Measurements from ENCODE around the gene KRTAP5-9. TPM values are rescaled to one million over a fixed set of nuclear protein-coding genes. Genes with fewer than 3 reads are reported as not detected.
"Not testable (repeated sequence)": the region's sequence is repeated elsewhere in the genome, so short reads cannot be mapped to it uniquely, and the experiment has no call there.

Gene KRTAP5-9
- total RNA-seq, 1 donor from 2014 or later = not detected

DNA sequence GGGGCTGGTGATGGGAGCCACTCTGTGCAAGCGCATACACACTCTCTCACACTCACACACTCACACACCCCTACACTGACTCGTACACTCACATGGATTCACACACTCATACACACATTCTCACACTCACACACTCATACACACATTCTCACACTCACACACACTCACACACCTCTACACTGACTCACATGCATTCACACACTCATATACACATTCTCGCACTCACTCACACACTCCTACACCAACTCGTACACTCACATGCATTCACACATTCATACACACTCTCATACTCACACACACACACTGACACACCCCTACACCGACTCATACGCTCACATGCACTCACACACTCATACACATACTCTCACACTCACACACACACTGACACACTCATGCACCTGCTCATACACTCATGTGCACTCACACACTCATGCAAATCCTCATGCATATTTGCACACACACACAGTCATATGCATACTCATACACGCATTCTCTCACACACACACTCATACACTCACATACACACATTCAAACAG, 29.3 kb downstream of the KRTAP5-9 start:
- Histone ChIP-seq H3K36me3 (no peaks in the 10 kb centered on the region), H3K27me3 (ENCODE audit: low read depth) (peaks cover 3% of the 10 kb centered on the region), H3K4me3 (no peak overlapping the region), H3K4me1 (no peaks in the 10 kb centered on the region), H3K27ac (no peak overlapping the region), H3K9me3 (no peaks in the 10 kb centered on the region)
- no peak for DNase-seq
- no peak for TF ChIP-seq CTCF (IDR thresholded peaks at IDR 0.05)
- ATAC-seq = no peak
- intact Hi-C loops (cut with DNase I) = no loop called here

DNA sequence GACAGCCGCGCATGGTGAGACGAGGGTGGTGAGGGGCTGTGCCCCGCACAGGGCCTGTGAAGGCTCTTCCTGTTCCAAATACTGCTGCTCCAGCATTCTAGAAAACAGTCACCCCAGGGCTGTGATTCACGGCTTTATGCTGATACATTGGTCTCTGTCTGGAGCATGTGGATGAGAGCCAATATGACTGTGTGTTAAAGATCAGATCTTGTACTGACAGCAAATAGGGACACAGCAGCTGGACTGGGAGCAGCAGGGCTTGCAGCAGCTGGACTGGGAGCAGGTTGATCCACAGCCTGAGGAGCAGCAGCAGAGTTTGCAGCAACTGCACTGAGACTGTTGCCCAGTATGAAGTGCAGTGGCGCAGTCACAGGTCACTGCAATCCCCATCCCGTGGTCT, 31.3 kb downstream of the KRTAP5-9 start:
- H3K9me3 ChIP-seq; H3K27ac ChIP-seq; DNase-seq; H3K27me3 ChIP-seq (ENCODE audit: low read depth); H3K4me3 ChIP-seq; intact Hi-C loops (cut with DNase I); ATAC-seq; H3K4me1 ChIP-seq; H3K36me3 ChIP-seq: not testable (repeated sequence)

GRCh38 chr11:71580057-71581003, 32.1 kb downstream of the KRTAP5-9 start:
- intact Hi-C loops (cut with DNase I) = no loop called here
- Histone ChIP-seq H3K36me3 (no peaks in the 10 kb centered on the region), H3K27me3 (ENCODE audit: low read depth) (peaks cover 3% of the 10 kb centered on the region), H3K4me3 (no peak overlapping the region), H3K4me1 (no peaks in the 10 kb centered on the region), H3K9me3 (no peaks in the 10 kb centered on the region), H3K27ac (no peak overlapping the region)
- TF ChIP-seq CTCF (IDR thresholded peaks at IDR 0.05) = peak; percentile 86
- DNase-seq (no peak), ATAC-seq (peak; percentile 78 to 86)

DNA sequence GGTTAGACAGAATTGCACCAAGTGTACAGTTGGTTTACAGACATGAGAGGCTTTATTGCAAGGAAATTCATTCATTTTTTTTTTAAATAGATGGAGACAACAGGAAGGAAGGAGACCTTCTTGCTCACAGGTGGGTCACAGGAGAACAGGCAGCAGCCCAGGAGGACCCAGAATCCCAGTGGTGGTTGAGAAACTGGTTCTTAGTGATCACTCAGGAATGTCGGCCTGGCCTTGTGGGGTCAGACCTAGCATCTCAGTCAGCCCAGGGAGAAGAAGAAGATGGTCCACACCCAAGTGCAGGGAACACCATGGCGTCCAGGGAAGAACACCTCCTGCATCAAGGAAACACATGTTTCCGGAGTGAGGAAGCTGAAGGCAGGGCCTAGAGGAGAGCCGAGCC, 33.6 kb downstream of the KRTAP5-9 start:
- H3K4me1 ChIP-seq = no peaks in the 10 kb centered on the region
- DNase-seq = no peak
- H3K27me3 ChIP-seq (ENCODE audit: low read depth) = peaks cover 3% of the 10 kb centered on the region
- no peak for ATAC-seq
- H3K36me3 ChIP-seq = no peaks in the 10 kb centered on the region
- no peak overlapping the region for H3K4me3 ChIP-seq
- intact Hi-C loops (cut with DNase I) = no loop called here
- no peak overlapping the region for H3K27ac ChIP-seq
- TF ChIP-seq CTCF (IDR thresholded peaks at IDR 0.05) = no peak
- no peaks in the 10 kb centered on the region for H3K9me3 ChIP-seq

- Histone ChIP-seq H3K4me1 (no peaks in the 10 kb centered on the region), H3K9me3 (no peaks in the 10 kb centered on the region), H3K27ac (no peak within 1 kb of the TSS), H3K4me3 (no peak within 1 kb of the TSS), H3K36me3 (no peaks in the 10 kb centered on the region), H3K27me3 (ENCODE audit: low read depth) (peaks cover 3% of the 10 kb centered on the region)
- no peak for TF ChIP-seq CTCF (IDR thresholded peaks at IDR 0.05)
- intact Hi-C loops (cut with DNase I) = no loop called here
- DNase-seq (no peak), ATAC-seq (no peak)
Observed at GRCh38 chr11:71582309-71582895, 34.2 kb downstream of the KRTAP5-9 start, which contains the start of gene KRTAP5-11. Gene KRTAP5-11 (minus strand): TSS chr11:71582875. CDS start chr11:71582837, 38 bp downstream.

DNA sequence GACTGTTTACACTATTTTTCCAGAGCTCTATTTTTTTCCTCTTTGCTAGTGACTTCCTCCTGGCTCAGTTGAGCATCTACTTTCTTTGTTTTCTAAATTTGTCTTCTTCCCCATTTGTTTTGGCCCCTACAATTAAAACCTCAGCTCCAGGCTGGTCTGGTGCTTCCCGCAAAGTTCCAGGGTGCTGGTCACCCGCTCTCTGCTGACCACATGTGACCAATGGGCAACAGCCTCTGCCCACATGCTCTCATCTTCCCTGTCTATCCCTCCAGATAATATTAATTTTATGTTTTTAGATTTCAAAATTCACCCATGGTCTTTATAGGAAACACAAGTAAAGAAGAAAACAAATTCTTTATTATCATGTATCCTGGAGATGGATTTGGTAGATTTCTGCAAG, 34.7 kb downstream of the KRTAP5-9 start:
- H3K27me3 ChIP-seq (ENCODE audit: low read depth); intact Hi-C loops (cut with DNase I); H3K36me3 ChIP-seq; H3K27ac ChIP-seq; H3K9me3 ChIP-seq; ATAC-seq; DNase-seq; H3K4me1 ChIP-seq; H3K4me3 ChIP-seq: not testable (repeated sequence)

- H3K9me3 ChIP-seq; H3K27me3 ChIP-seq (ENCODE audit: low read depth); intact Hi-C loops (cut with DNase I); H3K4me1 ChIP-seq; DNase-seq; H3K36me3 ChIP-seq; ATAC-seq; H3K27ac ChIP-seq; H3K4me3 ChIP-seq: not testable (repeated sequence)
Observed at GRCh38 chr11:71585673-71586072, 37.5 kb downstream of the KRTAP5-9 start.

DNA sequence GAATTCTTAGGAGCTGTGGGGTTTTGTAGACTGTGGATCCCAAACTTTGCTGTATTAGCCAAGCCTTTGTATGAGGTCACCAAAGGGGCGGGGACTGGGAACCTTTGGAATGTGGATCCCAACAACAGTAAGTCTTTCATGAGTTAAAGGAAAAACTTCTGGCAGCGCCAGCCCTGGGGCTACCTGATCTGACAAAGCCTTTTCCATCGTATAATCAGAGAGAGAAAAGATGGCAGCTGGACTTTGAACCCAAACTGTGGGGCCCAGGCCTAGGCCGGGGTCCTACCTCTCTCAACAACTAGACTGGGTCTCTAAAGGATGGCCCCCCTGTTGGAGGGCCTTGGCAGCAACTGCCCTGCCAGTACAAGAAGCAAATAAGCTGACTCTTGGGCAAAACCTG, 40.1 kb downstream of the KRTAP5-9 start:
- DNase-seq; H3K27me3 ChIP-seq (ENCODE audit: low read depth); H3K36me3 ChIP-seq; H3K4me3 ChIP-seq; H3K4me1 ChIP-seq; intact Hi-C loops (cut with DNase I); H3K9me3 ChIP-seq; H3K27ac ChIP-seq; ATAC-seq: not testable (repeated sequence)

- DNase-seq; H3K27me3 ChIP-seq (ENCODE audit: low read depth); intact Hi-C loops (cut with DNase I); H3K4me1 ChIP-seq; ATAC-seq; H3K9me3 ChIP-seq; H3K27ac ChIP-seq; H3K4me3 ChIP-seq; H3K36me3 ChIP-seq: not testable (repeated sequence)
Observed at GRCh38 chr11:71588822-71589545, 40.8 kb downstream of the KRTAP5-9 start.

All from lower lobe of right lung (tissue), 2 donors.